ENCODE data around the gene ARHGEF10L.
"Not testable (repeated sequence)": the region's sequence is repeated elsewhere in the genome, so short reads cannot be mapped to it uniquely, and the experiment has no call there.

The ARHGEF10L gene

GRCh38 chr1:17539477-17540254 lies at the start of gene ARHGEF10L:
ARHGEF10L (plus strand) TSS chr1:17539698; CDS start chr1:17580596, 40,898 bp downstream.
- peak; percentile 20 for DNase-seq

- not testable (repeated sequence) for DNase-seq
Observed at GRCh38 chr1:17489768-17490417, 49.6 kb upstream of the ARHGEF10L start.

GRCh38 chr1:17490667-17491066 lies 48.8 kb upstream of the ARHGEF10L start:
- not testable (repeated sequence) for DNase-seq

- peak; percentile 51 for DNase-seq
Observed at GRCh38 chr1:17494114-17494729, 45.3 kb upstream of the ARHGEF10L start.

- no peak for DNase-seq
Observed at GRCh38 chr1:17496419-17496818, 43.1 kb upstream of the ARHGEF10L start.

- no peak for DNase-seq
Observed at GRCh38 chr1:17498214-17498613, 41.3 kb upstream of the ARHGEF10L start.

GRCh38 chr1:17502326-17502778 lies 37.1 kb upstream of the ARHGEF10L start:
- peak; percentile 79 for DNase-seq

- DNase-seq: no peak
Observed at GRCh38 chr1:17503146-17503545, 36.4 kb upstream of the ARHGEF10L start.

- not testable (repeated sequence) for DNase-seq
Observed at GRCh38 chr1:17507200-17507599, 32.3 kb upstream of the ARHGEF10L start.

- DNase-seq: no peak
Observed at GRCh38 chr1:17507915-17508314, 31.6 kb upstream of the ARHGEF10L start.

- peak; percentile 54 for DNase-seq
Observed at GRCh38 chr1:17509363-17509762, 30.1 kb upstream of the ARHGEF10L start.

- no peak for DNase-seq
Observed at GRCh38 chr1:17510138-17510537, 29.4 kb upstream of the ARHGEF10L start.

GRCh38 chr1:17511188-17511587 lies 28.3 kb upstream of the ARHGEF10L start:
- DNase-seq: no peak

GRCh38 chr1:17513131-17513530 lies 26.4 kb upstream of the ARHGEF10L start:
- DNase-seq: no peak

- no peak for DNase-seq
Observed at GRCh38 chr1:17514776-17515175, 24.7 kb upstream of the ARHGEF10L start.

- no peak for DNase-seq
Observed at GRCh38 chr1:17515902-17516301, 23.6 kb upstream of the ARHGEF10L start.

- DNase-seq: no peak
Observed at GRCh38 chr1:17516303-17517214, 22.9 kb upstream of the ARHGEF10L start.

GRCh38 chr1:17520041-17520440 lies 19.5 kb upstream of the ARHGEF10L start:
- DNase-seq: no peak

GRCh38 chr1:17520473-17521319 lies 18.8 kb upstream of the ARHGEF10L start:
- no peak for DNase-seq

- no peak for DNase-seq
Observed at GRCh38 chr1:17521946-17522612, 17.4 kb upstream of the ARHGEF10L start.
